D721Med (cell line): ENCODE results near the gene TMEM100.

Source experiments
- DNase-seq: peaks from one replicate; pipeline ENCODE4 v3.0.0; 2011; ENCODE audit warnings: low spot score; ENCODE audit not compliant: insufficient read length
- FAIRE-seq: peaks from 2 replicates; lab custom pipeline; 2011; peaks lifted over from hg19 to GRCh38; lab: Jason Lieb, UNC
- TF ChIP-seq, protein P1 (sequence below): IDR thresholded peaks from 2 replicates; pipeline ENCODE4 v1.5.1; 2012; ENCODE audit warnings: mild to moderate bottlenecking, control low read depth; ENCODE audit not compliant: insufficient read depth; ENCODE audit errors: missing control alignments

TMEM100 gene

DNA sequence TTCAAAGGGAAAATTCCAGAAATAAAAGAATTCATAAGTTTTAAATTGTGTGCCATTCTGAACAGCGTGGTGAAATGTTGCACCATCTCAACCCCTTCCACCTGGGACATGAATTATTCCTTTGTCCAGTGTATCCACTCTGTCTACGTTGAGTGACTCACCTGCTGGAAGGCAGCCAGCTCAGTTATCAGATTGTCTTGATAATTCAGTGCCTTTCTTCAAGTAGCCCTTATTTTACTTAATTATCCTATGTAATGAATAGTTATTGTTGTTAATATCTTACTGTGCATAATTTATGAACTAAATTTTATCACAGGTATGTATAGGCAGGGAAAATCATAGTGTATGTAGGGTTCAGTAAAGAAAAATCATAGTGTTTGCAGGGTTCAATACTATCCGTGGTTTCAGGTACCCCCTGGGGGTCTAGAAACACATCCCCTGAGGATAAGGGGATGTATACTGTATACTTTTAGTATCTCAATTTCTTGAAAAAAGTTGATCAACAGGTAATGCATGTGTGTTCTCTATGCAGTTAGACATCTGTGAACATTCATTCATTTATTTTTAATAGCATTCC lies 20.5 kb upstream of the TMEM100 start:
- TF ChIP-seq, protein P1, sequence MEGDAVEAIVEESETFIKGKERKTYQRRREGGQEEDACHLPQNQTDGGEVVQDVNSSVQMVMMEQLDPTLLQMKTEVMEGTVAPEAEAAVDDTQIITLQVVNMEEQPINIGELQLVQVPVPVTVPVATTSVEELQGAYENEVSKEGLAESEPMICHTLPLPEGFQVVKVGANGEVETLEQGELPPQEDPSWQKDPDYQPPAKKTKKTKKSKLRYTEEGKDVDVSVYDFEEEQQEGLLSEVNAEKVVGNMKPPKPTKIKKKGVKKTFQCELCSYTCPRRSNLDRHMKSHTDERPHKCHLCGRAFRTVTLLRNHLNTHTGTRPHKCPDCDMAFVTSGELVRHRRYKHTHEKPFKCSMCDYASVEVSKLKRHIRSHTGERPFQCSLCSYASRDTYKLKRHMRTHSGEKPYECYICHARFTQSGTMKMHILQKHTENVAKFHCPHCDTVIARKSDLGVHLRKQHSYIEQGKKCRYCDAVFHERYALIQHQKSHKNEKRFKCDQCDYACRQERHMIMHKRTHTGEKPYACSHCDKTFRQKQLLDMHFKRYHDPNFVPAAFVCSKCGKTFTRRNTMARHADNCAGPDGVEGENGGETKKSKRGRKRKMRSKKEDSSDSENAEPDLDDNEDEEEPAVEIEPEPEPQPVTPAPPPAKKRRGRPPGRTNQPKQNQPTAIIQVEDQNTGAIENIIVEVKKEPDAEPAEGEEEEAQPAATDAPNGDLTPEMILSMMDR, result no peak
- FAIRE-seq (no peak), DNase-seq (no peak)

DNA sequence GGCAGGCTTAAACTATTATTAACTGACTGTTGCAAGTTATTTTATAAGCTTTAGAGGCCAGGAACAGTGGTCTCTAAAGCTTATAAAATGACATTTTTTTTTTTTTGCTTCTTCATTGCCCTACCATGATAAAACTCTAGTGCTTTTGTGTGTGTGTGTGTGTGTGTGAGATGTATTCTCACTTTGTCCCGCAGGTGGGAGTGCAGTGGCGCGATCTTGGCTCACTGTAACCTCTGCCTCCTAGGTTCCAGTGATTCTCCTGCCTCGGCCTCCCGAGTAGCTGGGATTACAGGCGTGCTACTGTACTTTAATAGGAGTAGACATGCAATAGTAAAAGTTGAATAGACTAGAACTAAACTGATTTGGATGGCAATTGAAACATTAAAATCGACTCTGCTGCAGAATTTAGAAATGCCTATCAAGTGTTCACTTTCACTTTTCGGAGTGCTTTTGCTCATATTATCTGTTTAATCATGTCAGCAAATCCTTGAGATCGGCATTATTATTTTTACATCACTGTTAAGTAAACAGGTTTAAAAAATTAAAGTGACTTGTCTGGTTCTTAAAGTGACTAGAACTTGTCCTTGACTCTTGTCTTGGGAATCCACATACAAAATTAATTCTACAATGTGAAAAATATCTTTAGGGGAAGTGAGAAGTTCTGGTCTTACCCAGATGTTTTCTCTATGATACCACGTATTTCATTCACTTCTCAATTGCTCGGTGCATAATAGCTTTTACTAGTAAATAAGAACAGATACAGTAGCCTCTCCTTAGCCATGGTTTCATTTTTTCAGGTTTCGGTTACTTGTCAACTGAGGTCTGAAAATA lies 19.8 kb upstream of the TMEM100 start:
- FAIRE-seq, result no peak
- TF ChIP-seq, protein P1, result no peak
- DNase-seq, result no peak

GRCh38 chr17:55741356-55741700 lies 18.7 kb upstream of the TMEM100 start:
- no peak for FAIRE-seq
- TF ChIP-seq, protein P1, result no peak
- no peak for DNase-seq

GRCh38 chr17:55740511-55741355 lies 18.1 kb upstream of the TMEM100 start:
- FAIRE-seq (no peak), DNase-seq (no peak)
- TF ChIP-seq, protein P1, result no peak

- DNase-seq (no peak), FAIRE-seq (no peak)
- TF ChIP-seq, protein P1, result no peak
Measured at GRCh38 chr17:55737976-55738501, 15.4 kb upstream of the TMEM100 start.

GRCh38 chr17:55735731-55736405 lies 13.2 kb upstream of the TMEM100 start:
- DNase-seq, result no peak
- no peak for FAIRE-seq
- TF ChIP-seq, protein P1, result peak; percentile 89
